ENCODE results near the gene SLC38A5.
A peak's percentile ranks its signal among the peaks of the same experiment; 100 is the strongest.
"Not testable (repeated sequence)": the region's sequence is repeated elsewhere in the genome, so short reads cannot be mapped to it uniquely, and the experiment has no call there.

The SLC38A5 gene

GRCh38 chrX:48470110-48470832, at the start of gene SLC38A5:
Gene SLC38A5 (minus strand): TSS chrX:48470260. CDS start chrX:48467924, 2,336 bp downstream.
- DNase-seq (ENCODE audit: low spot score), result no peak

GRCh38 chrX:48519481-48519880, 49.4 kb upstream of the SLC38A5 start:
- DNase-seq (ENCODE audit: low spot score), result not testable (repeated sequence)

- DNase-seq (ENCODE audit: low spot score), result no peak
These were observed 46.9 kb upstream of the SLC38A5 start for GRCh38 chrX:48516987-48517386.

- no peak for DNase-seq (ENCODE audit: low spot score)
These were observed 46.2 kb upstream of the SLC38A5 start for GRCh38 chrX:48516285-48516684.

- DNase-seq (ENCODE audit: low spot score), result no peak
These were observed 45.8 kb upstream of the SLC38A5 start for GRCh38 chrX:48515842-48516241.

- DNase-seq (ENCODE audit: low spot score), result no peak
These were observed 44.9 kb upstream of the SLC38A5 start for GRCh38 chrX:48514868-48515460.

GRCh38 chrX:48514126-48514806, 44.2 kb upstream of the SLC38A5 start:
- no peak for DNase-seq (ENCODE audit: low spot score)

GRCh38 chrX:48513670-48514069, 43.6 kb upstream of the SLC38A5 start:
- DNase-seq (ENCODE audit: low spot score), result no peak

GRCh38 chrX:48512371-48512935, 42.4 kb upstream of the SLC38A5 start:
- no peak for DNase-seq (ENCODE audit: low spot score)

- peak; percentile 68 for DNase-seq (ENCODE audit: low spot score)
These were observed 41.5 kb upstream of the SLC38A5 start for GRCh38 chrX:48511560-48511959.

- no peak for DNase-seq (ENCODE audit: low spot score)
These were observed 39.6 kb upstream of the SLC38A5 start for GRCh38 chrX:48509619-48510018.

GRCh38 chrX:48509245-48509590, 39.2 kb upstream of the SLC38A5 start:
- no peak for DNase-seq (ENCODE audit: low spot score)

- DNase-seq (ENCODE audit: low spot score), result peak; percentile 84
These were observed 38.6 kb upstream of the SLC38A5 start, which contains the start of gene PORCN for GRCh38 chrX:48508400-48509244. Gene PORCN (plus strand): TSS chrX:48508992. CDS start chrX:48509821, 829 bp downstream.

- DNase-seq (ENCODE audit: low spot score), result no peak
These were observed 37.2 kb upstream of the SLC38A5 start for GRCh38 chrX:48507246-48507645.

GRCh38 chrX:48505481-48505880, 35.4 kb upstream of the SLC38A5 start:
- DNase-seq (ENCODE audit: low spot score), result no peak

- no peak for DNase-seq (ENCODE audit: low spot score)
These were observed 34.2 kb upstream of the SLC38A5 start for GRCh38 chrX:48504261-48504660.

GRCh38 chrX:48498374-48498809, 28.3 kb upstream of the SLC38A5 start:
- no peak for DNase-seq (ENCODE audit: low spot score)

GRCh38 chrX:48497871-48498270, 27.8 kb upstream of the SLC38A5 start:
- DNase-seq (ENCODE audit: low spot score), result no peak

- no peak for DNase-seq (ENCODE audit: low spot score)
These were observed 26.6 kb upstream of the SLC38A5 start for GRCh38 chrX:48496660-48497059.

GRCh38 chrX:48493890-48494364, 23.9 kb upstream of the SLC38A5 start:
- no peak for DNase-seq (ENCODE audit: low spot score)

- DNase-seq (ENCODE audit: low spot score), result no peak
These were observed 22.3 kb upstream of the SLC38A5 start for GRCh38 chrX:48492293-48492910.
